Endothelial cell of umbilical vein (primary cell): ENCODE data around the gene ADSS1.

Experiments used
- CTCF ChIP-seq, 2 donors: IDR thresholded peaks; 1 replicate in 1 of 2; 2 replicates in 1 of 2; pipeline ENCODE4 v1.5.1; 2011; ENCODE audit warnings: low read length in 2 of 2, mild to moderate bottlenecking in 2 of 2, moderate library complexity in 2 of 2, control low read depth in 1 of 2, inconsistent platforms in 1 of 2, low read depth in 1 of 2; ENCODE audit not compliant: insufficient read depth in 1 of 2; ENCODE audit errors: extremely low read depth in 1 of 2
- EZH2 ChIP-seq: IDR thresholded peaks from 2 replicates; pipeline ENCODE4 v1.6.1; 2012; ENCODE audit warnings: borderline replicate concordance, low read depth, mild to moderate bottlenecking, moderate library complexity, low read length, inconsistent platforms; ENCODE audit not compliant: severe bottlenecking
- FOS ChIP-seq: IDR thresholded peaks from 2 replicates; pipeline ENCODE4 v1.6.1; 2011; ENCODE audit warnings: mild to moderate bottlenecking, low read length, moderate library complexity, borderline replicate concordance; ENCODE audit not compliant: insufficient read depth
- MYC ChIP-seq: IDR thresholded peaks from one replicate; pipeline ENCODE4 v1.6.1; 2011; ENCODE audit warnings: mild to moderate bottlenecking, low read depth, low read length
- POLR2A ChIP-seq: IDR thresholded peaks from 2 replicates; pipeline ENCODE4 v1.6.1; 2012; ENCODE audit warnings: low read depth, mild to moderate bottlenecking, control low read depth, low read length
- TF ChIP-seq, protein P1 (sequence below): IDR thresholded peaks from 2 replicates; pipeline ENCODE4 v1.6.1; 2011; ENCODE audit not compliant: insufficient read depth, insufficient read length

DNA sequence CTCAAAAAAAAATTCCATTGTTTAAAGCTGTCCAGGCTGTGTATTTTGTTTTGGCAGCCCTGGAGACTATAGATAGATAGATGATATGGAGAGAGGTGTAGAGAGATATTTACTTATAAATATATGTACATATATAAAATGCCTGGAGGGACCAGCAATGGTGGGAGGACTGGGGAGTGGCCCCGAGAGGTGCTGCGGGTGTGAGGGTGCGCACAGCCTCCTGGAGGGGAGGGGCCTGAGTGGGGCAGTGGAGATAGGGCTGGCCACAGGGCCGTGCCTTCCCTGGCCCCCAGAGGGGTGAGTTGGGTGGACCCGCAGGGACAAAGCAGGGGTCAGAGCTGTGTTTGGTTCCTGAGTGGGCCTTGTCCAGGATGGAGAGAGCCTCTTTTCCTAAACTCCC lies 6.5 kb downstream of the ADSS1 start:
- TF ChIP-seq POLR2A (no peak), CTCF (IDR thresholded peaks at IDR 0.05; ENCODE audit: extremely low read depth in 1 of 2, insufficient read depth in 1 of 2, low read depth in 1 of 2, low read length in 2 of 2) (no peak), MYC (no peak), EZH2 (no peak), FOS (no peak)
- TF ChIP-seq, protein P1, sequence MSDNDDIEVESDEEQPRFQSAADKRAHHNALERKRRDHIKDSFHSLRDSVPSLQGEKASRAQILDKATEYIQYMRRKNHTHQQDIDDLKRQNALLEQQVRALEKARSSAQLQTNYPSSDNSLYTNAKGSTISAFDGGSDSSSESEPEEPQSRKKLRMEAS: no peak
